Parathyroid adenoma (tissue), 2 donors: ENCODE data around the gene TSPAN18.

ENCODE experiments used
- H2AFZ ChIP-seq: fragments of 300-600 bp; sonication (generic); one replicate; pipeline ENCODE4 v1.7.0; 2017; ENCODE audit warnings: antibody characterized with exemption, mild to moderate bottlenecking
- H3K27ac ChIP-seq: fragments of 300-600 bp; sonication (generic); one replicate; pipeline ENCODE4 v1.7.0; 2017
- H3K27me3 ChIP-seq: fragments of 300-600 bp; sonication (generic); one replicate; pipeline ENCODE4 v1.7.0; 2017; ENCODE audit warnings: low read length; ENCODE audit not compliant: control insufficient read depth, insufficient read depth
- H3K36me3 ChIP-seq: fragments of 300-600 bp; sonication (generic); one replicate; pipeline ENCODE4 v1.7.0; 2017; ENCODE audit warnings: low read length; ENCODE audit not compliant: control insufficient read depth, insufficient read depth
- H3K4me1 ChIP-seq: fragments of 300-600 bp; sonication (generic); one replicate; pipeline ENCODE4 v1.7.0; 2017; ENCODE audit warnings: control low read depth
- H3K4me2 ChIP-seq: fragments of 300-600 bp; sonication (generic); one replicate; pipeline ENCODE4 v1.7.0; 2017; ENCODE audit warnings: low read length
- H3K4me3 ChIP-seq: fragments of 300-600 bp; sonication (generic); one replicate; pipeline ENCODE4 v1.7.0; 2017; ENCODE audit warnings: low read depth, low read length
- H3K79me2 ChIP-seq: fragments of 300-600 bp; sonication (generic); one replicate; pipeline ENCODE4 v1.7.0; 2017; ENCODE audit warnings: control low read depth
- H3K9ac ChIP-seq: fragments of 300-600 bp; sonication (generic); one replicate; pipeline ENCODE4 v1.7.0; 2017; ENCODE audit warnings: mild to moderate bottlenecking
- H3K9me3 ChIP-seq: fragments of 300-600 bp; sonication (generic); one replicate; pipeline ENCODE4 v1.7.0; 2017; ENCODE audit warnings: low read length; ENCODE audit not compliant: control insufficient read depth
- TF ChIP-seq, protein P1 (sequence below): fragments of 300-600 bp; sonication (generic); IDR thresholded peaks from one replicate; pipeline ENCODE4 v1.7.0; 2017; ENCODE audit warnings: antibody characterized with exemption, mild to moderate bottlenecking
- donor health status: primary hyperparathyroidism.

TSPAN18 gene

DNA sequence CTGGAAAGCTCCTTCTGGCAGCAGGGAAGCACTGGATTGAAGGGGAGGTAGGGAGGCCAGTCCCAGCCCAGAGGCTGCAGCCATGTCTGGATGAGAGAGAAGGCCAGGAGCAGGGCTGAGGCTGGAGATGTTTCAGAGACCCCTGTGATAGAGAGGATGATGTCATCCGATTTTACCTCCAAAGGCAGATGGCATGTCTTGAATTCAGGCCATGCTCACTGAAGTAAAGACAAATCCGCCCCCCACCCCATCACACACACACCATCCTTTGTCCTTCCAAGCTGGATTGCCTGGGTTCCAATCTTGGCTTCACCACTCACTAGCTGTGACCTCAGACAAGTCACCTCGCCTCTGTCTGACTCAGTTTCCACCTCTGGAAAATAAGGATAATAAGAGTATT is 176.8 kb downstream of the TSPAN18 start:
- no peak overlapping the region for H3K4me2 ChIP-seq
- H3K9ac ChIP-seq: no peak overlapping the region
- no peaks in the 10 kb centered on the region for H3K4me1 ChIP-seq
- no peak overlapping the region for H3K27ac ChIP-seq
- H2AFZ ChIP-seq: no peak overlapping the region
- no peak overlapping the region for H3K4me3 ChIP-seq
- H3K9me3 ChIP-seq: no peaks in the 10 kb centered on the region
- no peaks in the 10 kb centered on the region for H3K79me2 ChIP-seq
- H3K36me3 ChIP-seq: no peaks in the 10 kb centered on the region
- H3K27me3 ChIP-seq: no peaks in the 10 kb centered on the region
- TF ChIP-seq, protein P1, sequence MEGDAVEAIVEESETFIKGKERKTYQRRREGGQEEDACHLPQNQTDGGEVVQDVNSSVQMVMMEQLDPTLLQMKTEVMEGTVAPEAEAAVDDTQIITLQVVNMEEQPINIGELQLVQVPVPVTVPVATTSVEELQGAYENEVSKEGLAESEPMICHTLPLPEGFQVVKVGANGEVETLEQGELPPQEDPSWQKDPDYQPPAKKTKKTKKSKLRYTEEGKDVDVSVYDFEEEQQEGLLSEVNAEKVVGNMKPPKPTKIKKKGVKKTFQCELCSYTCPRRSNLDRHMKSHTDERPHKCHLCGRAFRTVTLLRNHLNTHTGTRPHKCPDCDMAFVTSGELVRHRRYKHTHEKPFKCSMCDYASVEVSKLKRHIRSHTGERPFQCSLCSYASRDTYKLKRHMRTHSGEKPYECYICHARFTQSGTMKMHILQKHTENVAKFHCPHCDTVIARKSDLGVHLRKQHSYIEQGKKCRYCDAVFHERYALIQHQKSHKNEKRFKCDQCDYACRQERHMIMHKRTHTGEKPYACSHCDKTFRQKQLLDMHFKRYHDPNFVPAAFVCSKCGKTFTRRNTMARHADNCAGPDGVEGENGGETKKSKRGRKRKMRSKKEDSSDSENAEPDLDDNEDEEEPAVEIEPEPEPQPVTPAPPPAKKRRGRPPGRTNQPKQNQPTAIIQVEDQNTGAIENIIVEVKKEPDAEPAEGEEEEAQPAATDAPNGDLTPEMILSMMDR: no peak

GRCh38 chr11:44904261-44905020 is 177.7 kb downstream of the TSPAN18 start:
- H3K9me3 ChIP-seq: no peaks in the 10 kb centered on the region
- no peak overlapping the region for H3K4me2 ChIP-seq
- H3K27ac ChIP-seq: no peak overlapping the region
- TF ChIP-seq, protein P1: no peak
- no peaks in the 10 kb centered on the region for H3K79me2 ChIP-seq
- no peak overlapping the region for H3K9ac ChIP-seq
- no peaks in the 10 kb centered on the region for H3K27me3 ChIP-seq
- no peaks in the 10 kb centered on the region for H3K36me3 ChIP-seq
- no peaks in the 10 kb centered on the region for H3K4me1 ChIP-seq
- no peak overlapping the region for H2AFZ ChIP-seq
- H3K4me3 ChIP-seq: no peak overlapping the region

GRCh38 chr11:44905131-44905866 is 178.5 kb downstream of the TSPAN18 start:
- Histone ChIP-seq H3K4me2 (no peak overlapping the region), H3K79me2 (no peaks in the 10 kb centered on the region), H3K36me3 (no peaks in the 10 kb centered on the region), H3K9me3 (no peaks in the 10 kb centered on the region), H3K9ac (no peak overlapping the region), H3K4me1 (no peaks in the 10 kb centered on the region), H2AFZ (no peak overlapping the region), H3K27ac (no peak overlapping the region), H3K4me3 (no peak overlapping the region), H3K27me3 (no peaks in the 10 kb centered on the region)
- TF ChIP-seq, protein P1: no peak

- H3K79me2 ChIP-seq: no peaks in the 10 kb centered on the region
- H3K9me3 ChIP-seq: no peaks in the 10 kb centered on the region
- no peaks in the 10 kb centered on the region for H3K4me1 ChIP-seq
- TF ChIP-seq, protein P1: no peak
- H2AFZ ChIP-seq: no peak overlapping the region
- H3K27ac ChIP-seq: no peak overlapping the region
- H3K36me3 ChIP-seq: no peaks in the 10 kb centered on the region
- no peak overlapping the region for H3K9ac ChIP-seq
- H3K27me3 ChIP-seq: no peaks in the 10 kb centered on the region
- no peak overlapping the region for H3K4me3 ChIP-seq
- H3K4me2 ChIP-seq: no peak overlapping the region
Observed at GRCh38 chr11:44906649-44907048, 179.9 kb downstream of the TSPAN18 start.
